SKM-1 (cell line): Measurements from ENCODE around the gene TBCB.
A peak's percentile ranks its signal among the peaks of the same experiment; 100 is the strongest.
"Not testable (repeated sequence)": the region's sequence is repeated elsewhere in the genome, so short reads cannot be mapped to it uniquely, and the experiment has no call there.

Experiments
- DNase-seq: peaks from one replicate; lab custom pipeline; 2025; ENCODE audit not compliant: unreplicated experiment; lab: John Stamatoyannopoulos, UW

TBCB gene

DNA sequence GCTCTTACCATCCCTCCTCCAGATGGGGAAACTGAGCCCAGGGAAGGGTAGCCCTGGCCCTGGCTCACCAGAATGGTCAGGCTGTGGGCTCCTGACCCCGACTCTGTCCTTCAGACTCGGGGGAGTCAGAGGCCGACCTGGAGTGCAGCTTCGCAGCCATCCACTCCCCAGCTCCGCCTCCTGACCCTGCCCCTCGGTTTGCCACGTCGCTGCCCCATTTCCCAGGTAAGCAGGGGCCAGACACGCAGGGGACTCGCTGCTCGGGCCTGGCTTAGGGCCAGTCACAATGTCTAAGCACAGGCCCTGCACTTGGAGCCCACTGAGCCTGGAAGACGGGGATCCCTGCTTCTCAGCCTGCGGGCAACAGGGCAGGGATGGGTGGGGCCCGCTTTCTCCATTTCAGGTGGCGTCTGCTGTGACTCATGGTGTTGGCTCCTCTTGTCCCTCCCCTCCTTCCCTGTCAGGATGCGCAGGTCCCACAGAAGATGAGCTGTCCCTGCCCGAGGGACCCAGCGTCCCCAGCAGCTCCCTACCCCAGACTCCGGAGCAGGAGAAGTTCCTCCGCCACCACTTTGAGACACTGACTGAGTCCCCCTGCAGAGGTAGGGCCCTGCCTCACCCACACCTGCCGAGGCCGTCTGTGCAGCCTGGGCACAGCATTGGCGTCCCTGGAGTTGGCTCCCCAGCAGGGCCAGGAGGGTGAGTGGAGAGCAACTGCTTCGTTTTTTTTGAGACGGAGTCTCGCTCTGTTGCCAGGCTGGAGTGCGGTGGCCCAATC lies 13.5 kb upstream of the TBCB start:
- no peak for DNase-seq

DNA sequence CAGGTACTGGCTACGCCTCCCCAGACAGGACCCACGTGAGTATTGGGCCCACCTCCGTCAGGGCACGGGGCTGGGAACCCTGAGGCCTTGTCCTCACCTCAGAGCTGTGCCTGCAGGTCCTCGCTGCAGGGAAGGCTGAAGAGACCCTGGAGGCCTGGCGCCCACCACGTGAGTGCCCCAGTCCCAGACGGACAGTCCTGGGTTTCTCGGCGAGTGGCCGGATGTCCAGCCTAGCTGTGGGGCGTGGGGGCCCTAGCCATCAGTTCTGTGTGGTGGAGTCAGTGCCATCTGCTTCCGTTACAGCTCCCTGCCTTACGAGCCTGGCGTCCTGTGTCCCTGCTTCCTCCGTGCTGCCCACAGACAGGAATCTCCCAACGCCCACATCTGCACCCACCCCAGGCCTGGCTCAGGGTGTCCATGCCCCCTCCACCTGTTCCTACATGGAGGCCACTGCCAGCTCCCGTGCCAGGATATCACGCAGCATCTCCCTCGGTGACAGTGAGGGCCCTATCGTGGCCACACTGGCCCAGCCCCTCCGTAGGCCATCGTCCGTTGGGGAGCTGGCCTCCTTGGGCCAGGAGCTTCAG lies 12.1 kb upstream of the TBCB start:
- DNase-seq, result no peak

DNA sequence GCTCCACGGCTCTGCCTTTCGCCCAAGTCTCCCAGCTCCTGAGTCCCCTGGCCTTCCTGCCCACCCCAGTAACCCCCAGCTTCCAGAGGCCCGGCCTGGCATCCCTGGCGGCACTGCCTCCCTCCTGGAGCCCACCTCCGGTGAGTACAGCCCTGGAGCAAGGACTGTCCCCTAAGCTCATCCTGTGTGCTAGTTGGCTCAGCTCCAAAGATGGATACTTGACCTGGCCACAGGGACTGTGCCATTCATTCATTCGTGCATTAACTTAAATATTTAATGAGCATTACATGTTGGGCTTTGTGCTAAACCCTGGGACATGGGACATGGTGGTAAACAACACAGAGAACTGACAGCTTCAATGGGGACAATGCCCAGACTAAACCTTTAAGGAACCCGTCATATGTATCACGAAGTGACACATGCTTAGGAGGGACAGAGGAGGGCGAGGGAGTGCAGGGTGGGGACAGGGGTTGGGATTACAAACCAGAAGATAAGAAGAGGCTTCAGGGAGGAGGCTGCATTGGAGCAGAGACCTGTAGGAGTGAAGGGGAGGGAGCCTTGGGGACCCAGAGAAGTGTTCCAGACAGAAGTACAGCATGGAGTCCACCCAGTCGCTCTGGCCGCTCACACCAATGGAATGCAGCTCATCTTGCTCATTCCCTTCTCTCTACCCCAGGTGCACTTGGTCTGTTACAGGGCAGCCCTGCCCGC lies 11.3 kb upstream of the TBCB start:
- no peak for DNase-seq

DNA sequence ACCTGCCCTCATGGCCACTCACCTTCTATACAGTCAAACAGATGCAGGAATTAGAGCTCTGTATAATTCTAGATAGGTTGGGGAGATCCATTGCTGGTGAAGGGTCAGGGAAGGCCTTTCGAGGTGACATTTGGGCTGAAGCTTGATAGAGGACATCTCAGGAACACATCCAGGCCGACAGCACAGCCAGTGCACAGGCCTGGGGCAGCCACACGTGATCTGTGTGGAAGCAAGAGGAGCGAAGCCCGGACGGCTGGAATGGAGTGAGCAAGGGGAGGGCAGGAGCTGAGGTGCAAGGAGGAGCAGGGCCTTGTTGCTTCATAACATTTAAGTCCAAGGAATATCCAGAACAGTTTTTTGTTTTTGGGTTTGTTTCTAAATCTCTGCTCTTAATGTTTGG lies 8.8 kb upstream of the TBCB start:
- no peak for DNase-seq

DNA sequence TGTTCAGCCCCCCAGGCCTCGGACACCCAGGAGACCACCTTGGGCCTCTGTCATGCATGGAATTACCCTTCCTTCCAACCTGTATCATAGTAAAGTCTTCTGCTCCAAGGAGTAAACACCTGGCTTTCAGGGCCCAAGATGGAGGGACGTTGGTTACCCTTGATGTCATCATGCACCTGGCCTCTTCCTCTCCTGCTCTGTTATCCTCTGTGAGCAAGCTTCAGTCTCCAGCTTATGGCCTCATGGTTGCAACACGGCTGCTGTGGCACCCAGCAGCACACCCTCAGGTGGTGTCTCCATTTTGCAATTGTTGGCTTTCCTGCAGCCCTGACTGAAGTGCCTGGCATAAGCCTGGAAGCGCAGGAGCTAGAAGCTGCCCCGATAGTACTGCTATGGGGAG lies 8.3 kb upstream of the TBCB start:
- no peak for DNase-seq

DNA sequence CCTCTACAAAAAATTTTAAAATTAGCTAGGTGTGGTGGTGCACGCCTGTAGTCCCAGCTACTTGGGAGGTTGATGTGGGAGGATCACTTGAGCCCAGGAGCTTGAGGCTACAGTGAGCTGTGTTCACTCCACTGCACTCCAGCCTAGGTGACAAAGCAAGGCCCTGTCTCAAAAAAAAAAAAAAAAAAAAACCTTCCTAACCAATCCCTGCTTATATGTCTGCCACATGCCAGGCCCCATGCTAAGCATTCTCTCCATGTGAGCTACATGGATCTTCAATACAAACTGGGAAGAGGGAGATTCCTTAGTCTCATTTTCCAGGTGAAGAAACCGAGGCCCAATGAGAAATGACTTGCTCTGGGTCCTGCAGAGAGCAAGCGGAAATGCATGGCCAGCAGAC lies 6.6 kb upstream of the TBCB start:
- DNase-seq, result no peak

DNA sequence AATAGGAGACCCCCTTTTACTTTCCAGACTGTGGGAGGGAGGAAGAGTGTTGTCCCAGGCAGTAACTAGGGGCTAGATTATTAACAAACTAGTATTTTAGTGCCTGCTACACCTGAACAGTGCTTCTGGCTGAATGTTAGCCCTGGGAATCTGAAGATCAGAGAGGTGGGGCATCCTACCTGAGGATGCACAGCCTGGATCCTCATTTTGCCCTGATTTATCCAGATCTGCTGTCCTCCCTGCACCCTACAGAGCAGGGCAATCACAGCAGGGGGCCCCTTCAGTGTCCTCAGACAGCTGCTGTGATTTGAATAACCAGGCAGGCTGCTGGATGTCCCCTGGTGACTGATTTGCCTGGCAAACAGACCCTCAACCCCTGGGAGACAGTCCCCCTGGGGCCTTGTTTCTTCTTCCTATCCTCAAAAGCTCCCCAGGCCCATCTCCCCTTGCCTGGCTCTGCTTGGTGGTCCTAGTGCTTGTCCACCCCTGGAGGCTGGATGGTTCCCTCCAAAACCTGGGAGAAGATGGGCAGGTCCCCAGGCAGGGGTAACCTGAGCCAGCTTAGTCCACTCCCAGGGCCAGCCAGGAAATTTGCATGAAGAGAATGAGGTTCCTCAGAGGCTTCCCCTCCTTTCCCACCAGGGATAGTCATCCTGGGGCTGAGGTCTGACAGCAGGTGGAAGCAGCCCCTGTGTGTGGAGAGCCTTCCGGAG lies 4.6 kb upstream of the TBCB start, which contains the start of gene OVOL3:
OVOL3 (plus strand) TSS at position 657 of the 713 bp plus-strand sequence. CDS start 60 bp downstream, outside the sequence.
- DNase-seq, result no peak

DNA sequence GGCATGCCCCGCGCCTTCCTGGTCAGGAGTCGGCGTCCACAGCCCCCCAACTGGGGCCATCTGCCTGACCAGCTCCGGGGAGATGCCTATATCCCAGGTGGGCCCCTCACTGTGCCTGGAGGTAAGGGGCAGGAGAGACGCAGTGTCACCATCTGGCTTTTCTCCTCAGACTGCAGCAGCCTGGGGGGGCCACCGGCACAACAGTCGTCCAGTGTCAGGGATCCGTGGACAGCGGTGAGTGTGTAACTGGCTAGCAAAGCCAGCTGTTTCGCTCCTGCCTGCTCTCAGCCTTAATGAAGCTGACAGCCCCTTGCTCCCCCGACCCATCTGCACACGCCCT lies 4.1 kb upstream of the TBCB start:
- no peak for DNase-seq

DNA sequence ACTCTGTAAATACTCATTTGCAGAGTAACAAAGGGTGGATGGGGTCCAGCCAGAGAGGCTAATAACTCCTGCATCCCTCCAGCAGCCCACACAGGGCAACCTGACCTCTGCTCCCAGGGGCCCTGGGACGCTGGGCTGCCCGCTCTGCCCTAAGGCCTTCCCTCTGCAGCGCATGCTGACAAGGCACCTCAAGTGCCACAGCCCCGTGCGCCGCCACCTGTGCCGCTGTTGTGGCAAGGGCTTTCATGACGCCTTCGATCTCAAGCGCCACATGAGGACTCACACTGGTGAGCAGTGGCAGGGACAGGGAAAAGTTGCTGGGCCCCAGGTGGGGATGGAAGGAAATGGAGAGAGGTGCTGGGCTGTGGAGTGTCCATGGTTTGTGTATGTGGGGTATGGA lies 2.6 kb upstream of the TBCB start:
- no peak for DNase-seq

DNA sequence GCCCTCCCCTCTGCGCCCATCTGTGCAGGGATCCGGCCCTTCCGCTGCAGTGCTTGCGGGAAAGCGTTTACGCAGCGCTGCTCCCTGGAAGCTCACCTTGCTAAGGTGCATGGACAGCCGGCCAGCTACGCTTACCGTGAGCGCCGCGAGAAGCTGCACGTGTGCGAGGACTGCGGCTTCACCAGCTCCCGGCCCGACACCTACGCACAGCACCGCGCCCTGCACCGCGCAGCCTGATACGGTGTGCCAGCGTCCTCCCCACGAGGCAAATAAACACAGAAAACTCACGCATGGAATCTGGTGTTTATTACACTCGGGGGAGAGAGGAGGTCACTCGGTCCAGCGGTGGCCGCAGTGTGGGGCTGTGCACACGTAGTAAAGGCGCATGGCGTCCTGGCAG lies 1.8 kb upstream of the TBCB start:
- no peak for DNase-seq

DNA sequence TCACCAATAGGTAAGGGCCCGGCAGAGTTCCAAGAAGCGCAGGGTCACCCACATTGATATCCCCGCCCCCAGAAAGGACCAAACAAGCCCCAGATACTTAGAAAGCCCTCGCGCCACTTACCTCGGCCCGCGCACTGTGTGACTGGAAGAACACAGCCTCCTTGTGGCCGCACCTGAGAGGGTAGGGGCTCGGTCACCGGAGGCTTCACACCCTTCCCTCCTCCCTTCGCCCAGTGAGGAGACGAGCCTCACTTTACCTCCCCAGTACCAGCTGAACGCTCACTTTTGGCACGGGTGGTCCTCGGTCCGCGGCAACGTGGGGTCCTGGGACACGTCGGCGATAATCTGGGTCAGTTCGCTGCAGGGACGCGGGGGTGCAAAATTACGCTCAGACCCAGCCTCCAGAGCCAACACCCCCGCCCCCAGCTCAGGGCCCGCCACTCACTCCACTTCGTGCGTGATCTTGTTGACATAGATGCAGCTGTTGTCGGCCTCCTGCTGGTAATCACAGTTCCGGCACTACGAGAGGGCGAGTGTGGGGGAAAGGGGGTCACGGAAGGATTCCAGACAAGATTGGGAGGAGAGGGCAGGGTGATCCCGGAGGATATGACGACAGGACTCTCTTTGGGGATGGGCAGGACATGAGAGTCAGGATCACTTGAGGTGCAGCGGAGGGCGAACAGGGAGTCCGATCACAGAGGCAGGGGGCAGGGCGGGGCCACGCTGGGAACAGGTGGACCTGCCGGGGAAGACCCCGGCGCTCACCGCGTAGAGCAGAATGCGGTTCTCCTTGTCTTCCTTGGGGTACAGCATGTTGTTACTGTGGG lies 1.2 kb upstream of the TBCB start:
- no peak for DNase-seq

DNA sequence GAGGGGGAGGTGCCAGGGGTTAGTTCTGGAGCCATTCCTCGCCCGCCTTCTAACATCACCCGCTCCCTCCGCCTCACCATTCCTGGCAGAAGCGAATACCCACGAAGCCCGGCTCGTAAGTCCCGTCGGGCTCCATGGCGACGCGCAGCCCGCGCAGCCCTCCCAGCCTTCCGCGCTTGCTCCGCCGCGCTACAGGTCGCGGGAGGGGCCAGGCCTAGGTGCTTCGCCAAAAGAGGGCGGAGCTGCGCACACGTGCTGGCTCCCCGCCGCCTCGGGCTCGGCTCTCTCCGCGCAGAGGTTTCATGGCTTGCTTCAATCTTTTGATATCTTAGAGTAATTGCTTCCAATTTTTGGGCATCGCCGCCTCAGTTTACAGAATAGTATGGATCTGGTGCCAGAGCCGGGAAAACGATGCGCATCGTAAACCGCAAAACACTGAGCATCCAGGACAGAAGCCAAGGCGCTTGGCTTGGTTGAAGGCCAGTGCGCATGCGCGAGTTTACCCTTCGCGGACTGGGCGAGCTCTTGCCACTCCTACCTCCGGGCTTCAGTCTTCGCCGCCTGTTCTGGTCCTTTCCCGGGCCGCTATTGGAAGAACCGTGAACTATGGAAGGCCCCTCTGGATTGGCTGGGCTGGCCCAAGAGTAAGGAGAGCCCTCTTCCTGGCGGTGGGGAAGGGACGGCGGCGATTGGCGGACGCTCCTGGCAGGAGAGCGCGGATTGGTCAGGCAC lies 381 bp upstream of the TBCB start, which contains the start of gene POLR2I:
POLR2I (minus strand) TSS at position 155 of the 732 bp plus-strand sequence; CDS start at position 136, 19 bp downstream.
- peak; percentile 96 for DNase-seq

DNA sequence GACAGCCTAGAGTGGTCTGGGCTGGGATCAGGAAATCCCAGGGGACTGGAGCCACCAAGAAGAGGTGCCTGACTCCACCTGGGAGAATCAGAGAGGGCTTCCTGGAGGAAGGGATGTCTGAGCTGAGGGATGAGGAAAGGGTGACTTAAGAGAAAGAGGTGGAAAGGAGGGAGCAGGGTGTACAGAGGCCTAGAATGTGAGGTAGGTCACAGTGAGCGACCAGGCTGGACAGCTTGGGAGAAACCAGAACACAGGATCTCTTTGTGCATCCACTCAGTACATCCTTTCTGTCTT lies 1.0 kb downstream of the TBCB start:
- DNase-seq, result no peak

DNA sequence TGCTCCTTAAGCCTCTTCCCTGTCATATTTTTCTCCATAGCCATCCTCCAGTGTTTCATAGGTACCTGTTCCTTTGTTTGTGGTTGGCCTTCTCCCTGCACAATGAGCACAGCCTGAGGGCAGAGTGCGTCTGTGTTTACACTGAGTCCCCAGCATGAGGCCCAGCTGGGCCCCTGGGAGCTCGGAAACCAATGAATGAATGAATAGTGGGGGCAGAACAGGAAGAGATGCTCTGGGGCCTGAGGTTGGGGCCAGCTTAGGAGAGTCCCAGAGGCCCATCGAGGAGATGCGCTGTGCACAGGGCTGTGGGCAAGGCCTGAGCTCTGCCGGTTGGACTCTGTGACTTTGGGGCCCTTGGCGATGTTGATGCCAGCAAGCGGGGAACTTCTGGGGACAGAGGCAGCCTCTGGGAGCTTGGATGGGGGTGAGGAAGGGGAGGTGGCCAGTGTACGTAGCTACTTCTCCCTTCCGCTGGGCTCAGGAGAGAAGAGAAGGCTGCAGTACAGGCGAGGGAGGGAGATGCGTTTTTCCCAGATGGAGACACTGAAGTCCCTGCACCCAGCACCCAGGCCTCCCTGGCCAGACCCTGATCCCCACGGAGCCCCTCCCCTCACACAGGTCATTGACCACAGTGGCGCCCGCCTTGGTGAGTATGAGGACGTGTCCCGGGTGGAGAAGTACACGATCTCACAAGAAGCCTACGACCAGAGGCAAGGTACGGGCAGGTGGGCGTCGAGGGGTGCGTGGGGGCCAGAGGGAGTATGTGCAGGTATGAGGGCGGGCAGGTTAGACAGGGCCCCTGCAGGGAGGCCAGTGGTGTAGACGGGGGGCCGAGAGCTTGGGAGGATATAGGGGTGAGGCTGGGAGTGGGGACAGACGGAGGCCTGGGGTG lies 5.1 kb downstream of the TBCB start:
- no peak for DNase-seq

DNA sequence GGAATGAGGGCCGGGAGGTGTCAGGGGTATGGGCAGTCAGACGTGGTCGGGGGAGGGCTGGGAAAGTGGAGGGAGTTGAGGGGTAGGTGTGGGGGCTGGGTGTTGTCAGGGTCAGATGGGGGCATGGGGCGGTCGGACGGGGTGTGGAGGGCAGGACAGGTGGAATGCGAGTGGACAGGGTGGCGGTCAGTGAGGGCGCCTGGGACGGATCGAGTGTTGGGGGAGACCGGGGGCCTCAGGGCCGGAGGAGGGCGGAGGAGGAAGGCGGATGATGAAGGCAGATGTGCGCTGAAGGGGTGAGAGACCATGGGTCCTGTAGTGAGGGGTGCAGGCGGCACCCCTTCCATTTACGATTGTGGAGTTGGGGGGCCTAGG lies 5.7 kb downstream of the TBCB start:
- DNase-seq, result no peak

DNA sequence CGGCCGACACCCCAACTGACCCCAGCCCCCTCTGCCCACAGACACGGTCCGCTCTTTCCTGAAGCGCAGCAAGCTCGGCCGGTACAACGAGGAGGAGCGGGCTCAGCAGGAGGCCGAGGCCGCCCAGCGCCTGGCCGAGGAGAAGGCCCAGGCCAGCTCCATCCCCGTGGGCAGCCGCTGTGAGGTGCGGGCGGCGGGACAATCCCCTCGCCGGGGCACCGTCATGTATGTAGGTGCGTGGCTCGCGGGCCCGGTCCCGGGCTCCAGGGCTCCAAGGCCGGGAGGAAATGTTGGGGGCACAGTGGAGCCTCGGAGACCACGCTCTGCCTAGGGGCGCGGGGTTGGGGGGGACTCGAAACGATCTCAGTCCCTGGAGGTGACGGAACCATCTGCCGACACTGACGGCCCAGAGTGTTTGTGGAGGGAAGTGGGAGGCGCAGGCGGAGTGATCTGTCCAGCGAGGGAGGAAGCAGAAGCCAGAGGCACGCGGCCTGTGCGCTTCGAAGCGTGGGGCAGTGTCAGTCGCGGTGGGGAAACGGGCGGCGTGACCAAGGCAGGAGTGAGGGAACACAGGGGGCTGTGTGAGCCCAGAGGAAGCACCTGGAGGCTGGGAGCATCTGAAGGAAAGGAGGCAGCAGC lies 6.3 kb downstream of the TBCB start:
- DNase-seq, result no peak

DNA sequence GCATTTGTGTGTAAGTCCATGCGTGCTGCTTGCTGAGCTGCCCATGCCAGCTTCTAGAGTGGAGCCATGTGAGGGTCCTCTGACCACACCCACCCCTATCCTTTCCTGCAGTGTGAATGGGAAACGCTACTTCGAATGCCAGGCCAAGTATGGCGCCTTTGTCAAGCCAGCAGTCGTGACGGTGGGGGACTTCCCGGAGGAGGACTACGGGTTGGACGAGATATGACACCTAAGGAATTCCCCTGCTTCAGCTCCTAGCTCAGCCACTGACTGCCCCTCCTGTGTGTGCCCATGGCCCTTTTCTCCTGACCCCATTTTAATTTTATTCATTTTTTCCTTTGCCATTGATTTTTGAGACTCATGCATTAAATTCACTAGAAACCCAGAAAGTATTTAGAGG lies 10.3 kb downstream of the TBCB start:
- DNase-seq, result no peak

DNA sequence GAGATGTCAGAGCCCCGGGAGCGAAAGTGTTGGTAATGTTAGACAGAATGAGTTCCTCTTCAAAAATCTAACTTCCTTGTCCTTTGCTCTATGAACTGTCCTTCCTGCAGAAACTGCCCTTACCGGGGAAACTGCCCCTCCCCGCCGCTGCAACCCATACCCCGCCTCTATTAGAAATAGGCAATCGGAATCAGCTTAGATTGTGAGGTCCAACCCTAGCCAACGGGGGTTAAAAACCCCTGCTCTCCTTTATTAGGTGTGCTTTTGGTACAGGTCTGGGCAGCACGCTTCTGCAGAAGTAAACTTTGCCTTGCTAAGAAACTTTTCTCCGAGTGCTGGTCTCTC lies 13.1 kb downstream of the TBCB start:
- peak; percentile 76 for DNase-seq

DNA sequence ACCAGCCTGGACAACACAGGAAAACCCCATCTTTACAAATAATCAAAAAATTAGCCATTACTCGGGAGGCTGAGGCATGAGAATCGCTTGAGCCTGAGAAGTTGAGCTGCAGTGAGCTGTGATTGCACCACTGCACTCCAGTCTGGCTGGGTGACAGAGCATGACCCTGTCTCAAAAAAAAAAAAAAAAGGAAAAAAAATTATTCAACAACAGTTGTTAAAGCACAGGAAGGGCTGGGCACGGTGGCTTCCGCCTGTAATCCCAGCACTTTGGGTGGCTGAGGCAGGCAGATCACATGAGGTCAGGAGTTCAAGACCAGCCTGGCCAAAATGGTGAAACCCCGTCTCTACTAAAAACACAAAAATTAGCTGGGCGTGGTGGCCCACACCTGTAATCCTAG lies 16.0 kb downstream of the TBCB start:
- not testable (repeated sequence) for DNase-seq
